GM18505 (cell line): ENCODE results near the gene MYCBPAP.

Source experiments
- ATAC-seq: cut with Tn5 transposase; IDR thresholded peaks from one replicate; pipeline ENCODE4 v1.9.1; 2021; ENCODE audit not compliant: unreplicated experiment
- POLR2A ChIP-seq: IDR thresholded peaks from 4 replicates; pipeline ENCODE4 v1.6.1; 2011; ENCODE audit warnings: borderline replicate concordance; ENCODE audit not compliant: insufficient read depth, insufficient read length; ENCODE audit errors: extremely low read depth

MYCBPAP gene

DNA sequence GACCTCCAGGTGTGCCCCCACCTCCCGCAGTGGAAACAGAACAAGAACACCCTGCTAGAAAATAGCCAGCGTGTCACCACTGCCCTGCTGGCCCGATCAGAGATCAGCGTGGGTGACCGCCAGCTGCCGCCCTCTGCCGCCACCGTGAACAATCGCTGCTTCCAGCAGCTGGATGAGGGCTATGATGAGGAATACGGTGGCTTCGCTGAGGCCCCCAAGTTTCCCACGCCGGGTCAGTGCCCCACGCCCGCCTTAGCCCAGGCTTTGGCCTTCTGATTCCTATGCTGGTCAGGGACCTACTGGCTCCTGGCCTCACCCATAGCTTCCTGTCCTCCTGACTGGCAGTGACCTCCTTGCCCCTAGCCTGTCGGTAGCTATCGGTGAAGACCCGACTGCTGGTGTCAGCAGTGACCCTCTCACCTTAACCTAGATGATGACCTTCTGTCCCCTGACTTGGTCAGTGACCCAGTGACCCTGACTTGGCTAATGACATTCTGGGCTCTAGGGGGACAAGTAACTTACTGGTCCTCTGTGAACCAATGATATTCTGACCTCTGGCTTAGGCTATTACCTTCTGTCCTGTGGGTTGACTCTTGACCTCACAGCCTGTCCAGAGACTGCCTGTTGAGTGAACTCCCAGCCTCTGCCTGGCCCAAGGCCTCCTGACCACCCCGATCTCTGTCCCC, 41.2 kb downstream of the MYCBPAP start:
- no peak for TF ChIP-seq POLR2A

DNA sequence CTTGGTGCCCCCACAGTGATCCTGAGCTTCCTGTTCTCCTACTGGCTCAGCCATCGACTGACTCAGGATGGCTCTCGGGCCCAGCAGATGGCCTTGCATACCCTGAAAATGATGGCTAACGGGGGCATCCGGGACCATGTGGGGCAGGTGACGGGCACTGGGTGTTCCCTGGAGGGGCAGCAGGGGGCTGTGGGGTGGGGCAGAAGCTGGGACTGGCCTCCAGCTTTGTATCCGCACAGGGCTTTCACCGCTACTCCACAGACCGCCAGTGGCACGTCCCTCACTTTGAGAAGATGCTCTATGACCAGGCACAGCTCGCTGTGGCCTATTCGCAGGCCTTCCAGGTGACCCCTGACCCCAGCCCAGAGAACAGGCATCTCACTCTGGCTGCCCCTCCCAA, 41.7 kb downstream of the MYCBPAP start:
- no peak for TF ChIP-seq POLR2A
- ATAC-seq: no peak

More for the DNA sequence above, 41.2 kb downstream of the MYCBPAP start:
- ATAC-seq: no peak

DNA sequence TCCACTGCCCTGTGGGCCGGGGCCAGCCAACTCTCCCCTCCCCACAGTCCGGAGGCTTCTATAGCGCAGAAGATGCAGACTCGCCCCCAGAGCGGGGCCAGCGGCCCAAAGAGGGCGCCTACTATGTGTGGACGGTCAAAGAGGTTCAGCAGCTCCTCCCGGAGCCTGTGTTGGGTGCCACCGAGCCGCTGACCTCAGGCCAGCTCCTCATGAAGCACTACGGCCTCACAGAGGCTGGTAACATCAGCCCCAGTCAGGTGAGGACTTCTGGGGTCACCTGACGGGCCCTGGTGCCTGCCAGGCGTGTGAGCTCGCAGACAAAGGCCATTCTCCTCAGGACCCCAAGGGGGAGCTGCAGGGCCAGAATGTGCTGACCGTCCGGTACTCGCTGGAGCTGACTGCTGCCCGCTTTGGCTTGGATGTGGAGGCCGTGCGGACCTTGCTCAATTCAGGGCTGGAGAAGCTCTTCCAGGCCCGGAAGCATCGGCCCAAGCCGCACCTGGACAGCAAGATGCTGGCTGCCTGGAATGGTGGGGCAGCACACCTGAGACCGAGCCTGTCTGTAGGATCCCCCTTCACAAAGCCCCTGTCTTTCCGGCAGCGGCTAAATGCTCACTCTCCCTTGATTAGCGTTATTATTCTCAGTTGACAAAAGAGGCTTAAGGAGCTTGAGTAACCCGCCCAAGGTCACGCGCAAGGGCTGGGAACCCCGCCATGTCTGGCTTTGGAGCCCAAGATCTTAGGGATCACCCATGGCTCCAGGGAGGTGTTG, 42.6 kb downstream of the MYCBPAP start:
- TF ChIP-seq POLR2A: no peak
- ATAC-seq: no peak

DNA sequence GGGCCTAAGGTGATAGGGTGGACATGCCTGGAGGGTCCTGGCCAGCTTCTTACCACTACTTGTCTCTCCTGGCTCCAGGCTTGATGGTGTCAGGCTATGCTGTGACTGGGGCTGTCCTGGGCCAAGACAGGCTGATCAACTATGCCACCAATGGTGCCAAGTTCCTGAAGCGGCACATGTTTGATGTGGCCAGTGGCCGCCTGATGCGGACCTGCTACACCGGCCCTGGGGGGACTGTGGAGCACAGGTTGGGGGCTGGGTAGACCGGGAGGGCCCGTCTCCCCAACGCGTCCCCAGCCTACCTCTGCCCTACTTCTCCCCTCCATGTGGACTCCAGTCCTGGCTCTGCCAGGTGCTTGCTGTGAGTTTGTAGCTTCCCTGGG, 43.2 kb downstream of the MYCBPAP start:
- no peak for ATAC-seq

DNA sequence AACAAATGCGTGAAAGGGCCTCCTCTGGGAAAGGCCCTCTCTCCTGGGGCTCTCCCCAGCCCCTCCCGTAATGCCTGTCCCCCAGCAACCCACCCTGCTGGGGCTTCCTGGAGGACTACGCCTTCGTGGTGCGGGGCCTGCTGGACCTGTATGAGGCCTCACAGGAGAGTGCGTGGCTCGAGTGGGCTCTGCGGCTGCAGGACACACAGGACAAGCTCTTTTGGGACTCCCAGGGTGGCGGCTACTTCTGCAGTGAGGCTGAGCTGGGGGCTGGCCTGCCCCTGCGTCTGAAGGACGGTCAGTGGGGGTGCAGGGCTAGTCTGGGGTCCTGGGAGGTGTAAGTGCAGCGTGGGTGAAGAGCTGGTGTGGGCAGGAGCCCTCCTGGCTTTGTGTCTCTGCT, 43.6 kb downstream of the MYCBPAP start:
- TF ChIP-seq POLR2A: no peak
- ATAC-seq: no peak

More for the DNA sequence above, 43.2 kb downstream of the MYCBPAP start:
- no peak for TF ChIP-seq POLR2A

DNA sequence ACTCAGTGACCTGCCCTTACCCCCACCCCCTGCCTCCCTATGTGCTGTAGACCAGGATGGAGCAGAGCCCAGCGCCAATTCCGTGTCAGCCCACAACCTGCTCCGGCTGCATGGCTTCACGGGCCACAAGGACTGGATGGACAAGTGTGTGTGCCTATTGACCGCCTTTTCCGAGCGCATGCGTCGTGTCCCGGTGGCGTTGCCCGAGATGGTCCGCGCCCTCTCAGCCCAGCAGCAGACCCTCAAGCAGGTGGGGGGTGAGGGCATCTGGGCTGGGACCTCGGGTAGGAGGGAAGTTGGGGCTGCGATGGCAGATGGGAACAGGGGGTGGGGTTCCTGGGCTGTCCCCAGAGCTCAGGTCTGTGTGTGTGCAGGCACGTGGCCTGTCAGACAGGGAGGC, 46.0 kb downstream of the MYCBPAP start:
- ATAC-seq: no peak
- TF ChIP-seq POLR2A: no peak

DNA sequence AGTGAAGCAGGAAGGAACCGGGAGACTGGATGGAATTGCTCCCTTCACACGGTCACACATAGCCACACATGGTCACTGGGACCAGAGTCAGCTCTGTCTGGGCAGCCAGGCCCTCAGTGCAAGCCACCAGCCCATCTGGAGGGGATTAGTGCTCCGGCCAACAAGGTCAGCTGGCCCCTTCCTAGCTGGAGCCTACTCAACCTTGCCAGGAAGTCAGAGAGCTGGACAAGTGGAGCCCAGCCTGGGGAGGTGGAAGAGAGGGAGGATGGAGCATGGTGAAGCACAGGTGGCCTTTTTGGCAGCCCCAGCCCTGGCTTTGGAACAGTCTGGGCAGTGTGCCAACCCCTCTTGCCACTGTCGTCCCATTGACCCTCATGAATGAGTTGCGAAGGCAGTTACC, 48.6 kb downstream of the MYCBPAP start:
- TF ChIP-seq POLR2A: no peak

DNA sequence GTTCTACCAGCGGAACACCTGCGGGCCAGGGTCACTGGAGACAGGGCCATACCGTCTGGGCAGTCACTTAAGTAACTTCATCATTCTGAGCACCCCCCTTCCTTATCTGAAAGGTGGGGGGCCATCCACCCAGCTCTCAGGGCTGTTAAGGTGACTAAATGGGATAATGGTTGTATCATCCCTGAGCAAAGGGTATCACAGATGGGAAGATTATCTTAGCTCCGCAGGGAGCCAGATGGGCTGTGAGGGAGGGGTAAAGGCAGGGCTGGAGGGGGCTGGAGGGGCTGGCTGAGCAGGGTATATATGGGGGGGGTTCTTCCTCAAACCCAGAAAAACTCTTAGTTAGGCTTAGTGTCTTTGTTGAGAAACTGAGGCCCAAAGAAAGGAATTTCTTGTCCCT, 49.4 kb downstream of the MYCBPAP start:
- ATAC-seq: no peak
- no peak for TF ChIP-seq POLR2A

More for the DNA sequence above, 48.6 kb downstream of the MYCBPAP start:
- ATAC-seq: no peak

DNA sequence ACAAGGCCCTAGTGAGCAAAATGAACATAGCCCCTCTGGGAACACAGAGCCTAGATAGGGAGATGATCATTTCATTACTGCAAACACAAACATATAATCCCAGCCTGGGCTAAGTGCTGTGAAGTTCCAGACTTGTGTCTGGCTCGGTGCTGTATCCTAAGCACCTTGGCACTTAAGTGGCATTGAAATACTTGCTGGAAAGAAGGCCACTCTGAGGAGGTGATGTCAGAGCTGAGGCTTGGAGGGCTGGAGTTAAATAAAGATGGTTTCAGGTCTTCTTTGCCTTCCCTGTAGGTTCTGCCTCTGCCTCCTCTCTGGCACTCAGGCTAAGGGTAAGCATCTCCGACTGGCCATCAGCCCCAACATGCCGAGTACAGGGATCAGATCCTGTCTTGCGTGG, 49.9 kb downstream of the MYCBPAP start:
- no peak for TF ChIP-seq POLR2A

DNA sequence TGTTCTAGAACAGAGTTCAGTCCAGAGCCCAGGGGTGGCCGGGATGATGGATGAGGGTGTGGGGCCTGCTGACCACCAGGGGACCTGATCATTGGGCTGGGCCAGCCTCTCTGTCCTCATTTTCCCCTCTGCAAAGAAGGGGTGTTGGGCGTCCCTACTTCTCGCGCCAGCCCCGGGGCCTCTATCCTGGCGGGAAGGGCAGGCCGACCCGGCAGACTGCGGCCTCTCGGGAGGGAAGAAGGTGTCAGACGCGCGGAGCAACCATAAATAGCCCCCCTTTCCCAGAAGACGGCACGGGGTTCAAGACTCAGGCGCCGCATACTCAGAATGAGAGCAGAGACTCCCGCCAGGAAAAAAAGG, 50.3 kb downstream of the MYCBPAP start:
- TF ChIP-seq POLR2A: no peak
- ATAC-seq: no peak

More for the DNA sequence above, 49.9 kb downstream of the MYCBPAP start:
- no peak for ATAC-seq

DNA sequence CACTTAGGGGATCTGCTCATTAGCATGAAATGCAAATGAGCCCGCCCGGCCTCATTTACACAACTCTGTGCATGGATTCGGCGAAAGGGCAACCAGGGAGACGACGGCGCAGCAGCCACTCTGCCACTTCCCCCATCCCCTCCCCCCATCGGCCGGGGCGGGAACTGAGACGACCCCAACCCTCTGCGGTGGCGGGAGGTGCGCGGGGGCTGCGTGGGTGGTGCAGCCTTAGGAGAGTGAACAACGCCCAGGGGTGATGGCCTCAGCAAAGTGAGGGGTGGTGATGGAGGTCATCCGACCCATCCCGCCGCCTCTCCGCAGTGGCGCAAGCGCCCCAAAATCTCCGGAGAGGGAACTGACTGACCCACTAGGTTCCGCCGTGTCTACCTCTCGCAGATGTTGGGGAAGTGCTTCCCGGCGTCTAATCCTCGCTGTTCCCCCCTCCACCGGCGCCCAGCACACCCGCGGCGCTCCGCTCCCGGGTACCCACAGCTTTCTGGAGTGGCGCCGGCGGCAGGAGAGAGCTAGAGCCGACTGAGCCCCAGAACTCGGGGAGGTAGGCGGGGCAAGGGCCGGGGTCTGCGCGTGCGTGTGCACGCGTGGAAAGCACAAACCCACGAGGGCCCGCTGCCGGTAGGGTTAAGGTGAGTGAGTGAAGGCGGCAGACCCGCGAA, 50.8 kb downstream of the MYCBPAP start:
- no peak for ATAC-seq
- TF ChIP-seq POLR2A: no peak

DNA sequence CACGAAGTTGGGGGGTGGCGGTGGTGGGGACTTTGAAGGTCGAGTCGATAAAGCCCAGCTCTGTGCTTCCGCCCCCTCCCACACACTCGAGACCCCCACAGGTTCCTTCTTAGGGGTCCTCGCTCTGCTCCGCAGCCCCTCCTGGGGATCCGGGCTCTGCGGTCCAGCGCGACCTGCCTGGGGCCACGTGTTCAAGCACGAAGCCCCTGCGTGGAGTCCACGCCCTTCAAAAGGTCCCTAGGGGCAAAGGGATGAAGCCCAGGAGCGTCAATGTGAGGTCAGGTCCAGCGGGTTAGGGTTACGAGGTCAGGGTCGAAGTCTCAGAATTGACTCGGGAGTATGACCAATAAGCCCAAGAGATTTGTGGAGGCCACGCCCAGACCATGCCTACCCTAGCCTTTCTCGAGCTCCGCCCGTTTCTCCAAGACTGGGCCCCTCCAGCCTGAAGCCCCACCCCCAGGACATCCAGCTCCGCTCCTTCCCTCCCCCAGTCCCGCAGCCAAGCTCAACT, 51.5 kb downstream of the MYCBPAP start:
- TF ChIP-seq POLR2A: no peak
- no peak for ATAC-seq

DNA sequence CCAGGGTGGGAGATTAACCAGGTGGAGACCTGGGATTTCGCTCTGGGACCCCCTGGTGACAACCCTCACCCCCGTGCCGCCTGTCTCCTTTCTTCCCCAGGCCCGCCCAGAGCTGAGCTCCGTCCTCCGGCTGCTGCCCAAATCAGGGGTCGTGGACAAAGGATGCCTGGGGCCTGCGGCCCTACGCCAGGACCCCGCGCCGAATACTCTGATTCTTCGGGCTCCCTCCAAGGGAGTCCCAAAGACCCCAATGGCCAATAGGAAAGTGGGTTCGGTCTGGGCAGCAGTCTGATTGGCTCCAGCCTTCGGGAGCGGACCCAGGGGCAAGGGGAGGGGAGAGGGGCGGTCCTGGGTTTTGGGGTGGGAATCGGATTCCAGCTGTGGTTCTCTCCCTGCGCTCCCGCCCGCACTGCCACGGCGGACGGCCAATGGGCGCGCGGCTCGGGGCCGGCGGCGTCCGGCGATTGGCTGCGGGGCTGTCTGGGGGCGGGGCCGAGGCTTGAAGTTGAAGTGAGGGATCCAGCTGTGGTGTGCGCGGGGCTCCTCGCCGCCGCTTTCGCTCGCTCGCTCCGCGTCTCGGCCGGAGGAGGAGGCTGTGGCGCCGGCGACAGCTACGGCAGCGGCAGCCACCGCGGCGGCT, 52.1 kb downstream of the MYCBPAP start, which contains the start of gene CACNA1G:
Gene CACNA1G (plus strand): TSS at position 531 of the 640 bp plus-strand sequence. CDS start 745 bp downstream, outside the sequence.
- peak; percentile 87 for ATAC-seq
- TF ChIP-seq POLR2A: no peak
